Measurements from ENCODE around the gene ZBTB9. TPM values are rescaled to one million over a fixed set of nuclear protein-coding genes. Genes with fewer than 3 reads are reported as not detected.

Gene ZBTB9
- total RNA-seq, 1 experiment from 2014 or later: 14.2 TPM

- H3K4me2 ChIP-seq (ENCODE audit: low read length): no peak overlapping the region
- no peak overlapping the region for H3K9ac ChIP-seq (ENCODE audit: low read length)
- ATAC-seq: no peak
- no peak overlapping the region for H2AFZ ChIP-seq (ENCODE audit: low read depth, low read length, poor library complexity, severe bottlenecking)
- ChIA-PET CTCF (no interaction called here), RAD21 (ENCODE audit: low non-redundant PET in 1 of 2, low total read pairs in 2 of 2, uncharacterized antibody in 2 of 2, unreplicated experiment in 2 of 2) (no interaction called here), POLR2A (interaction anchor here (0.7 kb wide), 1 partner anchor 40 kb away, joined by 3 read pairs; no protein-coding TSS in a partner anchor)
- intact Hi-C loops (cut with micrococcal nuclease): no loop called here
- H3K9me3 ChIP-seq (ENCODE audit: control insufficient read depth in 1 of 2, insufficient read depth in 1 of 2, low read depth in 1 of 2, low read length in 2 of 2): no peaks in the 10 kb centered on the region
- H3K9me2 ChIP-seq (ENCODE audit: insufficient read depth): no peaks in the 10 kb centered on the region
- no TSS peak for BruUV-seq (replicated peaks)
- peaks cover 44 to 59% of the 10 kb centered on the region in 2 experiments for H3K36me3 ChIP-seq (ENCODE audit: control insufficient read depth in 1 of 2, insufficient read depth in 2 of 2, low read length in 2 of 2)
- no peaks in the 10 kb centered on the region for H3K27me3 ChIP-seq (ENCODE audit: insufficient read depth, low read length)
- no peak overlapping the region; the same call in 1 of the 2 replicates for H3K27ac ChIP-seq (ENCODE audit: low read depth, low read length)
- H3K4me1 ChIP-seq (ENCODE audit: control insufficient read depth in 1 of 2, insufficient read depth in 2 of 2, low read length in 2 of 2): peaks cover 5 to 11% of the 10 kb centered on the region in 2 experiments; a peak in 3 of 4 replicates
- H4K20me1 ChIP-seq (ENCODE audit: insufficient read depth): no peaks in the 10 kb centered on the region
- no peak overlapping the region for H3K4me3 ChIP-seq (replicated peaks in 1 of 2; ENCODE audit: low read depth in 1 of 2, low read length in 2 of 2)
- peaks cover 9% of the 10 kb centered on the region for H3K79me2 ChIP-seq (ENCODE audit: insufficient read depth, low read length)
- DNase-seq (ENCODE audit: low read depth, low spot score): no peak
- TF ChIP-seq REST (IDR thresholded peaks at IDR 0.05; ENCODE audit: low read depth) (no peak), MAX (IDR thresholded peaks at IDR 0.05) (no peak), RAD21 (IDR thresholded peaks at IDR 0.05; ENCODE audit: low read depth) (no peak), ELF1 (IDR thresholded peaks at IDR 0.05; ENCODE audit: borderline replicate concordance, low read depth) (no peak), CTCF (IDR thresholded peaks at IDR 0.05 in 2 of 3, conservative IDR thresholded peaks at IDR 0.05 in 1 of 3; ENCODE audit: borderline replicate concordance in 1 of 3, insufficient read depth in 1 of 3, low read depth in 2 of 3, low read length in 2 of 3) (no peak), YY1 (IDR thresholded peaks at IDR 0.05; ENCODE audit: extremely low read depth, insufficient replicate concordance, low read depth, low read length) (no peak), ZNF274 (IDR thresholded peaks at IDR 0.05; ENCODE audit: low read depth, low read length) (no peak), JUND (IDR thresholded peaks at IDR 0.05) (no peak), TCF7L2 (IDR thresholded peaks at IDR 0.05; ENCODE audit: borderline replicate concordance, extremely low read depth, insufficient read depth, insufficient read length) (no peak), POLR2A (IDR thresholded peaks at IDR 0.05; ENCODE audit: borderline replicate concordance, extremely low read depth, insufficient read depth, insufficient read length) (no peak), POLR2AphosphoS5 (IDR thresholded peaks at IDR 0.05; ENCODE audit: low read depth, low read length) (no peak; the same call in 1 of the 2 replicates), EZH2phosphoT487 (IDR thresholded peaks at IDR 0.05; ENCODE audit: borderline replicate concordance) (no peak), ATF3 (IDR thresholded peaks at IDR 0.05) (no peak), SRF (IDR thresholded peaks at IDR 0.05; ENCODE audit: low read depth) (no peak), EGR1 (IDR thresholded peaks at IDR 0.05; ENCODE audit: low read depth) (no peak), SP1 (IDR thresholded peaks at IDR 0.05; ENCODE audit: low read depth) (no peak), ZBTB33 (IDR thresholded peaks at IDR 0.05; ENCODE audit: extremely low read depth, insufficient replicate concordance, low read length) (no peak), ZFX (IDR thresholded peaks at IDR 0.05) (no peak)
Measured at GRCh38 chr6:33405386-33405940, 48.9 kb upstream of the ZBTB9 start.

Measured in HCT116 (cell line).